HEK293T (cell line): ENCODE measurements around the gene TMEM131L.

Experiments
- CTCF ChIA-PET: fragments of 350-600 bp; formaldehyde crosslinking; extraction: SDS; loops from one replicate; lab custom pipeline; 2021; ENCODE audit warnings: antibody characterized with exemption, inconsistent platforms; lab: Yijun Ruan, JAX
- POLR2A ChIA-PET: fragments of 350-600 bp; formaldehyde crosslinking; extraction: SDS; loops from one replicate; lab custom pipeline; 2020; ENCODE audit warnings: antibody characterized with exemption, inconsistent platforms; lab: Yijun Ruan, JAX
- DNase-seq: peaks from one replicate; pipeline ENCODE4 v3.0.0; 2012; ENCODE audit warnings: mixed read lengths; ENCODE audit errors: extremely low spot score
- ARNT ChIP-seq: fragments of 450-650 bp; IDR thresholded peaks from 2 replicates; pipeline ENCODE4 v1.6.1; 2017; ENCODE audit warnings: mild to moderate bottlenecking
- BHLHE40 ChIP-seq: fragments of 450-650 bp; IDR thresholded peaks from 2 replicates; pipeline ENCODE4 v1.6.1; 2016; ENCODE audit warnings: mild to moderate bottlenecking, moderate library complexity, borderline replicate concordance
- CTBP1 ChIP-seq: fragments of 450-650 bp; IDR thresholded peaks from 2 replicates; pipeline ENCODE4 v1.6.1; 2016; ENCODE audit warnings: borderline replicate concordance
- ELF4 ChIP-seq: fragments of 450-650 bp; IDR thresholded peaks from 2 replicates; pipeline ENCODE4 v1.6.1; 2017; ENCODE audit warnings: antibody characterized with exemption
- FOXA1 ChIP-seq: fragments of 450-650 bp; IDR thresholded peaks from 2 replicates; pipeline ENCODE4 v1.6.1; 2016; ENCODE audit warnings: mild to moderate bottlenecking
- FOXK2 ChIP-seq: fragments of 450-650 bp; IDR thresholded peaks from 2 replicates; pipeline ENCODE4 v1.6.1; 2016; ENCODE audit warnings: mild to moderate bottlenecking
- FOXM1 ChIP-seq: fragments of 450-650 bp; IDR thresholded peaks from 2 replicates; pipeline ENCODE4 v1.6.1; 2017; ENCODE audit warnings: mild to moderate bottlenecking, borderline replicate concordance
- HDGF ChIP-seq: fragments of 450-650 bp; IDR thresholded peaks from 2 replicates; pipeline ENCODE4 v1.6.1; 2017; ENCODE audit warnings: antibody characterized with exemption, borderline replicate concordance
- L3MBTL2 ChIP-seq: fragments of 450-650 bp; conservative IDR thresholded peaks from 2 replicates; pipeline ENCODE4 v1.6.1; 2016; ENCODE audit warnings: mild to moderate bottlenecking
- LEF1 ChIP-seq: fragments of 450-650 bp; IDR thresholded peaks from 2 replicates; pipeline ENCODE4 v1.6.1; 2017; ENCODE audit warnings: mild to moderate bottlenecking, borderline replicate concordance
- NFRKB ChIP-seq: fragments of 450-650 bp; IDR thresholded peaks from 2 replicates; pipeline ENCODE4 v1.6.1; 2016; ENCODE audit warnings: mild to moderate bottlenecking, moderate library complexity
- PKNOX1 ChIP-seq: fragments of 450-650 bp; IDR thresholded peaks from 2 replicates; pipeline ENCODE4 v1.6.1; 2016
- SP1 ChIP-seq: fragments of 450-650 bp; IDR thresholded peaks from 2 replicates; pipeline ENCODE4 v1.6.1; 2017
- SUZ12 ChIP-seq: fragments of 450-650 bp; IDR thresholded peaks from 2 replicates; pipeline ENCODE4 v1.6.1; 2016; ENCODE audit warnings: mild to moderate bottlenecking
- TARDBP ChIP-seq: fragments of 450-650 bp; IDR thresholded peaks from 2 replicates; pipeline ENCODE4 v1.6.1; 2016
- ZNF384 ChIP-seq: fragments of 450-650 bp; IDR thresholded peaks from 2 replicates; pipeline ENCODE4 v1.6.1; 2016

TMEM131L gene

GRCh38 chr4:153518001-153518400, 51.8 kb downstream of the TMEM131L start:
- no peak for DNase-seq
- CTCF ChIA-PET: no interaction called here
- no peak for TF ChIP-seq FOXK2
- TF ChIP-seq ARNT: no peak
- no peak for TF ChIP-seq FOXM1
- no peak for TF ChIP-seq BHLHE40
- no peak for TF ChIP-seq ZNF384
- no peak for TF ChIP-seq NFRKB
- no peak for TF ChIP-seq LEF1
- TF ChIP-seq L3MBTL2: no peak
- no peak for TF ChIP-seq CTBP1
- TF ChIP-seq ELF4: no peak
- TF ChIP-seq SUZ12: no peak
- TF ChIP-seq TARDBP: no peak
- no peak for TF ChIP-seq FOXA1
- TF ChIP-seq SP1: no peak
- no peak for TF ChIP-seq HDGF
- TF ChIP-seq PKNOX1: no peak
- POLR2A ChIA-PET: interaction anchor here (1.7 kb wide), 1 partner anchor 52 kb away, joined by 10 read pairs; the partner anchor contains the start of gene TMEM131L

DNA sequence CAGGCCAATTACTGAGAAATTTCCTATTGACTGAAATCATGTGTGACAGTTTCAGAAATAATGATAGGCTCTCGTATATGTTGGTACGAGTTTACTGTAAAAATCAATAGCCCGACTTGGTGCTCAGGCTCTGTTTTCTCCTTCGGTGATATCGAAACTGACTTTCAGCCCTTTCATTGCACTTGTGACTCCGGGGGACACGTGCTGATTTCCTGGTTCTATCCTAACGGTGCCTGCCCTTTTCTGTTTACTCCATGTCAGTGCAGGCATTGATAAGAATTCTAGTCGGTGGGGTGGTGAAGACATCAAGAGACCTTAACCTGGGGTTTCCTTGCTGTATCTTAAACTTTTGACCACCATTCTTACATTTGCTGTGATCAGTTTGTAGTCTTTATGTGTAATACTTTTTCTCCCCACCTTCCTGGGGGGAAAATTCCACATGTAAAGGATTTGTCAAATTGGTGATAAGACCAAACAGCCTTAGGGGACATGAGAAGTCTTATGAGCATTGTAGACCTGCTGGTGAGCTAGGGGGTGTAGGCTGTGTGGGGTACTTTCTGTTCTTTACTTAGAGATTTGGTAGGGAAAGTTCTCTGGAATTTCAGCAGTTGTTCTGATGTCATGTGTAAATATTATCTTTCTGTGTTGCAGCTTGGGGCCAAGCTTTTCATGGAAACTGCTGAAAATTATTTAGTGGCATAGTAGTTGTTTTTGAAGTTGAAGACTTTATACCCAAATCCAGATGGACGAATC, 52.7 kb downstream of the TMEM131L start:
- DNase-seq: no peak
- TF ChIP-seq ZNF384 (no peak), CTBP1 (no peak), ELF4 (no peak), PKNOX1 (no peak), BHLHE40 (no peak), HDGF (no peak), NFRKB (no peak), FOXK2 (no peak), FOXM1 (no peak), ARNT (no peak), SP1 (no peak), SUZ12 (no peak), LEF1 (no peak), L3MBTL2 (no peak), TARDBP (no peak), FOXA1 (no peak)
- ChIA-PET CTCF (no interaction called here), POLR2A (interaction anchor here (1.2 to 1.7 kb wide), 2 partner anchors 52 to 174 kb away, joined by 4 to 10 read pairs; partner anchors contain the start of gene TMEM131L)

GRCh38 chr4:153519687-153520086, 53.5 kb downstream of the TMEM131L start:
- no peak for DNase-seq
- POLR2A ChIA-PET: interaction anchor here (1.2 to 1.7 kb wide), 2 partner anchors 53 to 174 kb away, joined by 4 to 10 read pairs; partner anchors contain the start of gene TMEM131L
- CTCF ChIA-PET: no interaction called here
- no peak for TF ChIP-seq FOXM1
- no peak for TF ChIP-seq FOXA1
- TF ChIP-seq BHLHE40: no peak
- TF ChIP-seq FOXK2: no peak
- no peak for TF ChIP-seq ZNF384
- TF ChIP-seq PKNOX1: no peak
- no peak for TF ChIP-seq CTBP1
- no peak for TF ChIP-seq HDGF
- no peak for TF ChIP-seq SUZ12
- TF ChIP-seq L3MBTL2: no peak
- no peak for TF ChIP-seq SP1
- no peak for TF ChIP-seq TARDBP
- no peak for TF ChIP-seq NFRKB
- TF ChIP-seq LEF1: no peak
- no peak for TF ChIP-seq ARNT
- no peak for TF ChIP-seq ELF4

DNA sequence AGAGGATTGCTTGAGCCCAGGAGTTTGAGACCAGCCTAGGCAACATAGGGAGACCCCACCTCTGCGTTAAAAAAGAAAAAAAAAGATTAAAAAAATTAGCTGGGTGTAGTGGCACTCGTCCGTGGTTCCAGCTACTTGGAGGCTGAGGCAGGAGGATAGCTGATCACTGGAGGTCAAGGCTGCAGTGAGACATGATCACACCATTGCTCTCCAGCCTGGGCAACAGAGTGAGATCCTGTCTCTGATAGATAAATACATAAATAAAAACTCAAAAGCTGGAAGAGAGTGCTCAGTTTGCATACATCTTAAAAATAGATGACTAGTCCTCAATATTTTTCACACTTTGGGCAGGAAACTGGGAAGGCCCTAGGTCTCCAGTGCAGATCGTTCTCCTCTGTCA, 54.1 kb downstream of the TMEM131L start:
- CTCF ChIA-PET: interaction anchor here (0.5 to 0.7 kb wide), 2 partner anchors 18 to 267 kb away, joined by 3 read pairs; no protein-coding TSS in a partner anchor
- TF ChIP-seq ELF4 (no peak), SUZ12 (no peak), BHLHE40 (no peak), ARNT (no peak), L3MBTL2 (no peak), SP1 (no peak), FOXK2 (no peak), HDGF (no peak), PKNOX1 (no peak), TARDBP (no peak), FOXM1 (no peak), CTBP1 (no peak), FOXA1 (no peak), ZNF384 (no peak), LEF1 (no peak), NFRKB (no peak)
- DNase-seq: no peak
- POLR2A ChIA-PET: no interaction called here
